DMS153 (cell line): ENCODE data around the gene RET.
A peak's percentile ranks its signal among the peaks of the same experiment; 100 is the strongest.

Source experiments
- DNase-seq: peaks from one replicate; lab custom pipeline; 2025; lab: John Stamatoyannopoulos, UW

The RET gene

GRCh38 chr10:43076876-43077420 lies at the start of gene RET:
TSS of gene RET (plus strand) at chr10:43077069. CDS start at chr10:43077259, 190 bp downstream.
- DNase-seq: no peak

DNA sequence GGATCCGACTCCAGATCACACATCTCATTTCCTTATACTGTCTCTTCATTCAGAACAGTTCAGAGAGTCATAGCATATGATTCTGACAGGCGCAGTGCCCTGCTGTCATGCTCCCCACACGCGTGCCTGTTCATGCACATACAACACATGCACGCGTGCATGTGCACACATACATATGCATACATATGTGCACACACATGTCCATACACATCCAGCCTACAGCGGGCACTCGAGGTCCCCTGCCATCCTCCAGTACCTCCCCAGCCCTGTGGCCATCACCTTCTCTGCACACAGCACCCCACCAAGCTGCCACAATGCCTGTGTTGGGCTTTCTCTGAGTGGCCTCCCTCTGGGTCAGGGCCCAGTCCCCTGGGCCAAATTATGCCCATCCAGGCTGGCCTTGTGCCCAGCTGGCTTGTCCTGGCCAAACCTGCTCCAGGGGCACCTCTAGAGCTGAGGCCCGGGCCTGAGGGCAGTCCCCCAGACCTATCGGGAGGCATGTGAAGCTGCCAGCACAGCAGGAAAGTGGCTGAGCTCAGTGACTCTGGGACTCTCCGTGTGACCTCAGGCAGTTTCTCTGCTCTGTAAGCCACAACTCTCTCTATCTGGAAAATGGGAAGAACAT lies 49.4 kb upstream of the RET start:
- no peak for DNase-seq

DNA sequence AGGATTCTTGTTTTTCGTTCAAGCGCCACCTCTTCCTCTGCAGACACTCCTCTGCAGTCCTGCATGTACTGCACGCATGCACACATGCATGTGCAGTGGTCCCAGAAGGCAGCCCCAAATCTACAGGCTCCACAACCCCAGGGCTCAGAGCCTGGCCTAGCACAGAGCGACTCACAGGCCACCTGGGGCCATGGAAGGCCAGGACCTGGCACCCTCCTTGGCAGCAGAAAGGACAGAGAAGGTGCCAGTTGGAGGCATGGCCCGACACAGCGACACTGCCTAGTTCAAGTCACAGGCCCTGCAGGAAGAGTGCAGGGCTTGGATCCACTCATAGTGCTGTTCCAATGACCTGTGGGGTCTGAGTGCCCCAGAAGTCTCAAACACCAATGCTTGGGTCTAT lies 48.7 kb upstream of the RET start:
- no peak for DNase-seq

DNA sequence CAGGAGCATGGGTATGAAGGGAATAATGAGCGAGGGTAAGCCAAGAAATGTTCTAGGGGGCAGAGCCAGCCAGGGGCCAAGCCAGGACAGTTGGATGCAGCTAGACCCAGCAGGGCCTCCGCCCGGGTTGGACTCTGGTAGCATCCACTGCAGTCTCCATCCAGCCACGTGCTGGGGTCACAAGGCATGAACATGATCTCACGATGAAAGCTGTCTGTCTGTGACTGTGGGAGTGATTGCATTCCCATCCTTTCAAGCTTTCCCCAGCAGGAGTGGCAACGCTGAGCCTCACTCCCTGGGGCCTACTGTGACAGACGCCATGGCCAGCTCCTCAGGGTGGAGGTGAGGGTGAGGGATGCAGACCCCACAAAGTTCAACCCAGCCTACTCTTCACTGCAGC lies 47.8 kb upstream of the RET start:
- no peak for DNase-seq

DNA sequence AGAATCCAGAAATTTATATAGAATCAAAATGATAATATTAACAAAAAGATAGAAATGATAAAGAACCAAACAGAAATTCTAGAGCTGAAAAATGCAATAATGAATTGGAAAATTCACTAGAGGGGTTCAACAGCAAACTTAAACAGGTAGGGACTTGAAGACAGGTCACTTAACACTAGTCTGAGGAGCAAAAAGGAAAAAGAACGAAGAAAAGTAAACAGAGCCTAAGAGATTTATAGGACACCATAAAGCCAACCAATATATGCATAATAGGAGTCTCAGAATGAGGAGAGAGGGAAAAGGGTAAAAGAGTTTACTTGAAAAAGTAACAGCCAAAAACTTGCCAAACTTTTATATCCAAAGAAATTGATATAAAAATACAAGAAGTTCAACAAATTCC lies 44.3 kb upstream of the RET start:
- no peak for DNase-seq

GRCh38 chr10:43035800-43036199 lies 41.1 kb upstream of the RET start:
- no peak for DNase-seq

DNA sequence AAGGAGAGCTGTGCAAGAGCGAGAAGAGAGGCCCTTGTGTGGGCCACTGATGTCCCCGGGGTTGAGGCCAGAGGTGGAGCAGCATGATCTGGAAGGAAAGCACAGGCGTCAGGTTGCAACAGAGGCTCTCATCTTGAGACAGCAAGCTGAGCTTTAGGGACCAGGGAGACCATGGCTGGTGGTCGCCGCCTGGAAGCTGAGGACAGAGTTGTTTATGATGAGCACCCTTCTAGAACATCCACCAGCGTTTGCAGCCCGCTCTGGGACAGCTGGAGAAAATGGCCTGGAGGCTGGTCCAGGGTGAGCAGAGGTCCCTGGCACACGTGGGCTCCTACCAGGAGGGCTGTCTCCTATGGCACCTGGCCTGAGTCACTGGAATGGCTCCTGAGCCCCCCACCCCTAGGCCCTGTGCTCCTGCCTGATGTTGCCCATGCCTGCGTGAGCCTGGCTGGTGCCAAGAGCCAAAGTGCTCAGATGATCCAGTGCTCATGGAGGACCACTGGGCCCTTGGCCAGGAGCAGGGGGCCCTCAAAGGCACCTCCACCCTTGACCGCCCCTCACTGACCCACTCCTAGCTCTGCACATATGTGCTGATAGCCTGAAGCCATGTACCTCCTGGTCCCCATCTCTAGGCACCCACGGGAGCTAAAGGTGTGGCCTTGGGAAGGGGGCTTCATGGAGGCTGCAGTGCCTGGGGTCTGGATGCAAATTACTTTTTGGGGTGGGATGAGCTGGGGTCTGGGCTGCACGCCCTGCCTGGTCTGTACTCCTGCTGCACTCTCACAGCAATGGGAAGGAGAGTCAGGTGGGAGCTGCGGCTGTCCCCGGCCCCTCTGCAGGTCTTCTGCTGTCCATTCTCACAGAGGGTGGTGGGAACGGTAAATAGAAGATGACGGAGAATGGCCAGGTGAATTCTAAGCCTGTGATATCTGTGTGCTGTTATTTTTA lies 40.1 kb upstream of the RET start:
- no peak for DNase-seq

- DNase-seq: no peak
These were observed 39.4 kb upstream of the RET start for GRCh38 chr10:43037440-43037839.

- no peak for DNase-seq
These were observed 38.7 kb upstream of the RET start for GRCh38 chr10:43037942-43038782.

DNA sequence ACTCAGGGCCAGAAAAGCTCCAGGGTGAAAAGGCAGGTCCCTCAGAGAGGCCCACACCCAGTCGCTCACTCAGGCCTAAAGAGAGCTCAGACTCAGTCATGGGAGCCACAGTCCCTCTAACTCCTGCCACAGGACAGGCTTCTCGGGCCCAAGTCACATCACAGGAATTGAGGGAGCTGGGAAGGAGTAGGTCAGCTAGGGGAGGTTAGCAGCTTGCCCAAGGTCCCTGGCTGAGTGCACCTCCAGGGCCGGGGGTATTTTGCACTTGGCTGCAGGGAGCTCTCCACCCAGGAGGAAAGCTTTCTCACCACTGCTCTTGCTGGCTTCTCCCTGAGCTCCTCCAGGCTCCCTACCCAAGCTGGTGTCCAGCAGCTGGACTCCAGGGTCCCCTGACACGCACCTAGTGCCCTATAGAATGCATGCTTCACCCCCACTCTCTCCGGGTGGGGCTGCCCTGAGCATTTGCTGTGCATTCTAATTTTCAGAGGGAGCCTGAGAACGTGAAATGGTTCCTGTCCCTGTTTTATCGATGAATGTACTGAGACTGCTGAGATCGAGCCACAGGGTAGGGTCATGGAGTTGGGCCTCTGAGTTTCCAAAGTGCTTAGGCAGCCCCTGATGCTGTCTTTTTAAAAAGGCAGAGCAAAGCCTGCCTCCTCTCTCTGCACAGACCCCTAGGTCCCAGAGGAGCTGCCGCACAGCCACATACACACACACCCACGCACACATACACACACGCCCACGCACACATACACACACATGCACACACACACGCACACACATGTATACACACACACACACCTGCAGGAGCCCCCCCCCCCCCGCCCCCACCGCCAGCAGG lies 37.9 kb upstream of the RET start:
- DNase-seq: no peak

- DNase-seq: no peak
These were observed 37.0 kb upstream of the RET start for GRCh38 chr10:43039624-43040481.

- DNase-seq: no peak
These were observed 36.2 kb upstream of the RET start for GRCh38 chr10:43040482-43041256.

DNA sequence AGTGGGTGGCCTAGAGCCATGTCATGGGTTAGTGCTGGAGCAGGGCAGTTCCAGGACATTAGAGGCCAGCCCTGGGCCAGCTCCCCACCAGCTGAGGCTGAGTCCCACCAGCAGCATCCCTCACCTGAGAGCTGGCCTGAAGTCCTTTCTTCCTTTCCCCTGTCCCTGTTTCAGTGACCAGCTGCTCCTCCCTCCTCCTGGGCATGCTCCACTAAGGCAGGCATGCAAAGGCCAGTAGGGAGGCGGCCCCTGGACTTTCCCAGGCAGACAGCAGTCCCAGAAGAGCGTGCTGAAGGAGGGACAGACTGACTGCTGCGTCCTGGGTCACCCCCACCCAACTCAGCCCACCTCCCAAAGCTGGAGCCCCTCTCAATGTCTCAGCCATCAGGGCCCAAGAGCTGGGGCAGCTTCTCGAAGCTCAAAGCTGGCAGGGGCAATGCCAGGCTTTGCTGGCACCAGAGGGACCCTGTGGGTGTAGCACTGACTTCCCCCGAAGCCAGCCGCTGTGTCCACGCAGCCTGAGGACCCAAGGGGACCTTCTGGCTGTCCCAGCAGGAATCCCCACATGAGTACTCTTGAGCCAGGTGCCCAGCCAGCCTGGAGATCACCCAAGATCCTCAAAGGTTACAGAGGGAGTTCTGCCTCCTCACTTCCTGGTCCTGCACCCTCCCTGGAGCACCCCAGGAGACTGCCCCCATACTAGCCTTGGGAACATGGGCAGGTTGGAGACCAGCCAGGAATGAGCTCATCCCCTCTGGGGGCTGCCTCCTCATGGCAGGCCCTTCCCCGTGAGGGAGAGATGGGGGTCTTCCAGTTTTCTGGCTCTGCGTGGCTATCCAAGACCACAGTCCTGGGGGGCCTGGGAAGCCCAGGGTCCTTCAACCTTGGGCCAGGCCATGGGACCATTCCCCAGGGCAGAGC lies 35.2 kb upstream of the RET start:
- DNase-seq: no peak

DNA sequence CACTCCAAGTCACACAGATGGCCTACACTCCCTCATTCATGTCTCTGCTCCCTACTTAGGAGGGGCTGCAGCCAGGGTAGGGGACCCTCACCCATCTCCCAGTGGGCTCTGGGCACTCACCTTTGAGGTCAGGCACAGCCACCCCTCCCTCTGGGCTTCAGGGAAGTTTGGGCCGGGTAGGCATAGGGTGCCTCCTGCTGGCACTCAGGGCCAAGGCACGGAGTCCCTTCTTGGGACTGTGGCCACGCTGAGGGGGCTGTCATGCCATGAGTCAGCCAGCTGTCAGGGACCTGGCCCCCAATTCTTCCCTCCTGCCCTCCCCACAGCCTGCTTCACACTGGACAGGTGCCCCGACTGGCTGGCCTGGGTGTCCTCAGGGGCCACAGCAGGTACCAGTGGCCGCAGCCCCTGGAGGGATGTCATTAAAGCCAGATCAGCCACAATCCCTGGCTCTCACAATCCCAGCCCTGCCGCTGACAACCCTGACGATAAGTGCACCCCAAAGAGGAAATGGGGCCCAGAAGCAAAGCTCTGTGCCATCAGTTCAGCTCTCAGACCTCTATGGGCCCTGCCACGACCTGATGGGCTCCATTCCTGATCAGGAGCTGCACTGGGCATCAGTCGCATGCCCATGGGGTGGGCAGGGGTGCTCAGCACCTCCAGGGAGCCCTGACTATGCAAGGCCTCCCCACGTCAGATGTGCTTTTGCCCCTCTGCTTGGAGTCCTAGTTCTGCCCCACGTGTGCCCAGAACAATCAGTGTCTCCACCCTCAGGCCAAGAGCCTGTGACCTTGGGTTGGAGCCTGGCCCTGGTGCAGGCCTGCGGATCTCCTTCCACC lies 34.1 kb upstream of the RET start:
- no peak for DNase-seq

DNA sequence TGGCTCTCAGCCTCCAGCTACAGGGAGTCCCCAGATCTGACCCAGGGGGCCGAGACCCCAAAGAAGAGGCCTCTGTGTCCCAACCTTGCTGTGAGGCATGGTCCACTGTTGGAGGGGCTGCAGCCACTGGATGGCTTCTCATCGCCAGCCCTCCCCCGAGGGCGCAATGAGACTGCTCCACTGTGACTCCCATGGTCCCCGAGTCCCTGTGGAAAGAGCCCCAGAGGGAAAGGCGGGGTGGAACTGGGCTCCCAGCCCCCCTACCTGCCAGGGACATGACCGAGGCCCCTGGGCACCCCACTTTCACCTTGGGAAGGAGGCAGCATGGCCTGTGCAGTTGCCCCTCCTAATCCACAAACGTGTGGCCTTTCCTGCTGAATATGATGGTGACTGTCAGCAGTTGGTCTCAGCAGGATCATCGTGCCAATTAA lies 33.5 kb upstream of the RET start:
- no peak for DNase-seq

- DNase-seq: no peak
These were observed 33.0 kb upstream of the RET start for GRCh38 chr10:43043773-43044447.

GRCh38 chr10:43044448-43044921 lies 32.4 kb upstream of the RET start:
- DNase-seq: peak; percentile 56
